Common myeloid progenitor, CD34-positive (primary cell): ENCODE results near the gene MRPL42.
"Not testable (repeated sequence)": the region's sequence is repeated elsewhere in the genome, so short reads cannot be mapped to it uniquely, and the experiment has no call there.

Experiments
- CTCF ChIA-PET: fragments of 350-600 bp; sonication (Branson Sonifier 250); formaldehyde crosslinking; loops from one replicate; lab custom pipeline; 2021; ENCODE audit warnings: antibody characterized with exemption; lab: Charles Lee
- POLR2A ChIA-PET: fragments of 350-600 bp; sonication (Branson Sonifier 250); formaldehyde crosslinking; loops from one replicate; lab custom pipeline; 2021; ENCODE audit warnings: antibody characterized with exemption; lab: Charles Lee
- DNase-seq, 3 donors: peaks; one replicate each; pipeline versions ENCODE4 v3.0.0 to v3.0.0-alpha.2; 2013
- H3K27ac ChIP-seq, 2 experiments: 1 replicate in 1 of 2; 2 replicates in 1 of 2; pipeline ENCODE4 v1.7.0; 2013; ENCODE audit warnings: inconsistent platforms in 2 of 2, low read length in 2 of 2, mild to moderate bottlenecking in 2 of 2, low read depth in 1 of 2, moderate library complexity in 1 of 2; ENCODE audit not compliant: severe bottlenecking in 2 of 2, insufficient read depth in 1 of 2, poor library complexity in 1 of 2
- H3K27me3 ChIP-seq, 5 experiments: replicated peaks in 2 of 5; 1 replicate in 3 of 5; 2 replicates in 2 of 5; pipeline versions ENCODE4 v1.6.1 to v1.7.0; 2013; ENCODE audit warnings: low read length in 4 of 5, mild to moderate bottlenecking in 2 of 5, moderate library complexity in 2 of 5, inconsistent platforms in 1 of 5; ENCODE audit not compliant: insufficient read depth in 5 of 5, control insufficient read depth in 4 of 5
- H3K36me3 ChIP-seq, 4 experiments: 1 replicate in 2 of 4; 2 replicates in 2 of 4; pipeline versions ENCODE4 v1.6.1 to v1.7.0; 2013; ENCODE audit warnings: low read length in 3 of 4, control low read depth in 1 of 4, mild to moderate bottlenecking in 1 of 4; ENCODE audit not compliant: control insufficient read depth in 4 of 4, insufficient read depth in 4 of 4
- H3K4me1 ChIP-seq, 4 experiments: 1 replicate in 3 of 4; 2 replicates in 1 of 4; pipeline versions ENCODE4 v1.6.1 to v1.7.1; 2013; ENCODE audit warnings: low read length in 3 of 4, mild to moderate bottlenecking in 3 of 4, control low read depth in 1 of 4, inconsistent platforms in 1 of 4, moderate library complexity in 1 of 4; ENCODE audit not compliant: control insufficient read depth in 4 of 4, insufficient read depth in 4 of 4; ENCODE audit errors: control extremely low read depth in 1 of 4
- H3K4me3 ChIP-seq, 7 experiments: 1 replicate in 4 of 7; 2 replicates in 3 of 7; pipeline versions ENCODE4 v1.5.1 to v1.7.0; 2013; ENCODE audit warnings: mild to moderate bottlenecking in 7 of 7, low read length in 6 of 7, moderate library complexity in 6 of 7, inconsistent platforms in 2 of 7, low read depth in 2 of 7, control low read depth in 1 of 7; ENCODE audit not compliant: insufficient read depth in 4 of 7, control insufficient read depth in 1 of 7; ENCODE audit errors: extremely low read depth in 1 of 7
- H3K9me3 ChIP-seq, 5 experiments: 1 replicate in 4 of 5; 2 replicates in 1 of 5; pipeline versions ENCODE4 v1.6.1 to v1.7.1; 2013; ENCODE audit warnings: low read length in 4 of 5, mild to moderate bottlenecking in 2 of 5, inconsistent platforms in 1 of 5, low read depth in 1 of 5, moderate library complexity in 1 of 5; ENCODE audit not compliant: control insufficient read depth in 4 of 5, insufficient read depth in 2 of 5; ENCODE audit errors: control extremely low read depth in 1 of 5
- WGBS: methylation state at CpG from one replicate; pipeline ENCODE4 v1.1.5; 2013; ENCODE audit not compliant: insufficient coverage; 5-methylcytosine and 5-hydroxymethylcytosine counted together

The MRPL42 gene

DNA sequence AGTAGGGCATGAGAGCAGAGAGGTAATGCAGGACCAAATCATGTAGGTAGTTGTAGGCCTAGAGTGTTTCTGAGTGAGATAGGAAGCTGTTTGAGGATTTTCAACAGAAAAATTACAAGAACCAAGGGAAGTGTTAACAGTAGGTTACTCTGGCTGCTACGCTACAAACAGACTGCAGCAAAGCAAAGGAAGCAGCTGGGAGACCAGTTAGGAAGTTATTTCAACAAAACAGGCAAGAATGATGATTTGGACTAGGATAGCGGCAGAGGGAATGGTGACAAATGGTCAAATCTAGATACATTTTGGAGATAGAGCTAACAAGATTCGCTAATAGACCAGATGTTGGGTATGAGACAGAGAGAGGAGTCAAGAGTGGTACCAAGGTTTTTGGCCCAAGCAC, 26.8 kb downstream of the MRPL42 start:
- peaks cover 2 to 49% (median 26%) of the 10 kb centered on the region in 4 experiments for H3K36me3 ChIP-seq
- H3K9me3 ChIP-seq, result no peaks in the 10 kb centered on the region
- ChIA-PET POLR2A (no interaction called here), CTCF (interaction anchor here (0.7 to 4.1 kb wide), 4 partner anchors 8 to 608 kb away, joined by 3 to 22 read pairs (median 4); no protein-coding TSS in a partner anchor)
- 14% methylated on average over 3 of the region's 3 CpGs for WGBS
- H3K27me3 ChIP-seq, result no peaks in the 10 kb centered on the region
- H3K4me3 ChIP-seq, result no peak overlapping the region
- DNase-seq, result peak in 2 of 3 donors; percentile 49 to 69
- peak overlapping the region in 1 of 2 experiments; percentile 40 for H3K27ac ChIP-seq
- H3K4me1 ChIP-seq, result peaks cover 0 to 7% (median 3%) of the 10 kb centered on the region in 4 experiments

GRCh38 chr12:93497456-93497855, 30.1 kb downstream of the MRPL42 start:
- POLR2A ChIA-PET, result no interaction called here
- no peaks in the 10 kb centered on the region for H3K27me3 ChIP-seq
- WGBS, result no CpG with 5 or more reads among the region's 1 CpG
- H3K36me3 ChIP-seq, result peaks cover 0 to 42% (median 13%) of the 10 kb centered on the region in 4 experiments
- H3K4me3 ChIP-seq, result no peak overlapping the region
- DNase-seq, result no peak
- peaks cover 0 to 7% (median 3%) of the 10 kb centered on the region in 4 experiments for H3K4me1 ChIP-seq
- CTCF ChIA-PET, result interaction anchor here (4.1 kb wide), 1 partner anchor 605 kb away, joined by 22 read pairs; no protein-coding TSS in a partner anchor
- no peaks in the 10 kb centered on the region for H3K9me3 ChIP-seq
- H3K27ac ChIP-seq, result no peak overlapping the region

GRCh38 chr12:93498813-93499212, 31.5 kb downstream of the MRPL42 start:
- POLR2A ChIA-PET, H3K27ac ChIP-seq, H3K4me1 ChIP-seq, DNase-seq, H3K4me3 ChIP-seq, H3K27me3 ChIP-seq, H3K9me3 ChIP-seq, CTCF ChIA-PET: not testable (repeated sequence)
- no CpG with 5 or more reads among the region's 1 CpG for WGBS
- H3K36me3 ChIP-seq, result peaks cover 0 to 45% (median 13%) of the 10 kb centered on the region in 4 experiments

GRCh38 chr12:93500201-93500600, 32.9 kb downstream of the MRPL42 start:
- Histone ChIP-seq H3K27me3 (no peaks in the 10 kb centered on the region), H3K4me3 (no peak overlapping the region), H3K4me1 (no peaks in the 10 kb centered on the region), H3K36me3 (peaks cover 0 to 42% (median 14%) of the 10 kb centered on the region in 4 experiments), H3K27ac (no peak overlapping the region), H3K9me3 (no peaks in the 10 kb centered on the region)
- ChIA-PET POLR2A (no interaction called here), CTCF (no interaction called here)
- WGBS, result no CpG with 5 or more reads among the region's 1 CpG
- DNase-seq, result no peak

- CTCF ChIA-PET, result no interaction called here
These were observed 33.4 kb downstream of the MRPL42 start for GRCh38 chr12:93500667-93501066.

DNA sequence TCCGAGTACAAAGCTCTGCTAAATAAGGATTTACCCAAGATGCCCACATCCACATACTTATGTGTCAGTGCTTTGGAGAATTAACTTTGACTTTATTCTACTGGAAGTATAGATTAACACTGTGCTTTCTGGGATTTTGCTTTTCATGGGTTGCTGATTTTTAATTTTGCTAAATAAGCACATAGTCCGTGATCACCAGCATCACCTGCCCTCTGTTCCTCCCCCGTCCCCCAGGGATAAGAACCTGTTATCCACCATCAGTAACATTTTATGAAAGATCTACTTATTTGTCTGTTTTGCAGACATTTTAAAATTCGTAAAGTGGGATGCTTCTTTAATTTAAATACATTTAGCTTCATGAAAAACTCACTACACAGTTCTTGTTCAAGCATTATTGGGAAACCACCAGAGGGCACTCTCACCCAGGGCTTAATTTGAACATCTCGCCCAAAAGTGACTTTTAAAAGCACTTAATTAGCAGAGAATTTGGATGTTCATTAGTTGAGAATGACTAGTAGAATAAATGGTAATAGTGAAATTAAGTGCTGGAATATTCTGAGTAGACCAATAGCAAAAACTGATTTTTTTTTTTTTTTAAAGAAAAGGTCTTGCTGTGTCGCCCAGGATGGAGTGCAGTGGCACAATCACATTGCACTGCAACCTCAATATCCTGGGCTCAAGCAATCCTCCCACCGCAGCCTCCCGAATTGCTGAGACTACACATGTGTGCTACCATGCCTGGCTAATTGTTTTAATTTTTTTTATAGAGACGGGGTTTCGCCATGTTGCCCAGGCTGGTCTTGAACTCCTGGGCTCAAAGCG, 35.7 kb downstream of the MRPL42 start:
- Histone ChIP-seq H3K4me3 (no peak overlapping the region), H3K36me3 (peaks cover 0 to 25% (median 4%) of the 10 kb centered on the region in 4 experiments), H3K27me3 (no peaks in the 10 kb centered on the region), H3K4me1 (no peaks in the 10 kb centered on the region), H3K9me3 (no peaks in the 10 kb centered on the region), H3K27ac (no peak overlapping the region)
- ChIA-PET CTCF (interaction anchor here (0.6 to 9.2 kb wide), 36 partner anchors 9 to 709 kb away, joined by 3 to 169 read pairs (median 4); no protein-coding TSS in a partner anchor), POLR2A (interaction anchor here (0.7 kb wide), 1 partner anchor 38 kb away, joined by 3 read pairs; no protein-coding TSS in a partner anchor)
- DNase-seq, result peak; percentile 69 to 85 (median 77)
- 80% methylated on average over 7 of the region's 11 CpGs for whole genome bisulfite sequencing

More at GRCh38 chr12:93500667-93501066, 33.4 kb downstream of the MRPL42 start:
- POLR2A ChIA-PET, result no interaction called here
- Histone ChIP-seq H3K4me3 (no peak overlapping the region), H3K27ac (no peak overlapping the region), H3K27me3 (no peaks in the 10 kb centered on the region), H3K36me3 (peaks cover 0 to 37% (median 11%) of the 10 kb centered on the region in 4 experiments), H3K4me1 (no peaks in the 10 kb centered on the region), H3K9me3 (no peaks in the 10 kb centered on the region)
- WGBS, result no CpG with 5 or more reads among the region's 2 CpGs
- no peak for DNase-seq

GRCh38 chr12:93507165-93507564, 39.9 kb downstream of the MRPL42 start:
- DNase-seq, result no peak
- CTCF ChIA-PET, result interaction anchor here (1.1 to 9.2 kb wide), 6 partner anchors 10 to 618 kb away, joined by 3 to 169 read pairs (median 4); no protein-coding TSS in a partner anchor
- POLR2A ChIA-PET, result no interaction called here
- H3K27me3 ChIP-seq, result no peaks in the 10 kb centered on the region
- no peaks in the 10 kb centered on the region for H3K9me3 ChIP-seq
- no peak overlapping the region for H3K4me3 ChIP-seq
- no peaks in the 10 kb centered on the region for H3K4me1 ChIP-seq
- peaks cover 0 to 12% (median 2%) of the 10 kb centered on the region in 4 experiments for H3K36me3 ChIP-seq
- H3K27ac ChIP-seq, result no peak overlapping the region
